Vagina (tissue), 2 donors: Measurements from ENCODE around the gene GABARAPL1.

Source experiments
- CTCF ChIP-seq, 3 experiments: fragments of 450-650 bp in 2 of 3; fragments of 200-600 bp in 1 of 3; sonication (generic) in 1 of 3; IDR thresholded peaks; one replicate each; pipeline ENCODE4 v1.5.1; 2017 to 2019; ENCODE audit warnings: antibody characterized with exemption in 3 of 3, mild to moderate bottlenecking in 2 of 3, moderate library complexity in 2 of 3
- POLR2A ChIP-seq, 2 donors: fragments of 450-650 bp; IDR thresholded peaks; one replicate each; pipeline ENCODE4 v1.6.1; 2017; ENCODE audit warnings: antibody characterized with exemption in 2 of 2, mild to moderate bottlenecking in 2 of 2, moderate library complexity in 2 of 2
- POLR2AphosphoS5 ChIP-seq, 2 donors: sonication (generic); formaldehyde crosslinking; IDR thresholded peaks; one replicate each; pipeline ENCODE4 v1.9.0; 2017; ENCODE audit warnings: antibody characterized with exemption in 2 of 2, mild to moderate bottlenecking in 2 of 2, low read depth in 1 of 2; ENCODE audit not compliant: insufficient read depth in 1 of 2

- no peak for TF ChIP-seq CTCF (IDR thresholded peaks at IDR 0.05)
- no peak for TF ChIP-seq POLR2AphosphoS5 (IDR thresholded peaks at IDR 0.05; ENCODE audit: insufficient read depth in 1 of 2, low read depth in 1 of 2)
- TF ChIP-seq POLR2A (IDR thresholded peaks at IDR 0.05) = no peak
Observed at GRCh38 chr12:10170216-10170615, 42.5 kb upstream of the GABARAPL1 start.
